Prostate gland (tissue), 2 donors: ENCODE data around the gene GUCY1A1.

ENCODE experiments used
- POLR2AphosphoS5 ChIP-seq: sonication (generic); formaldehyde crosslinking; IDR thresholded peaks from one replicate; pipeline ENCODE4 v1.6.1; 2017; ENCODE audit warnings: antibody characterized with exemption
- TF ChIP-seq, protein P1 (sequence below), 4 experiments: fragments of 200-600 bp in 2 of 4; fragments of 450-650 bp in 2 of 4; sonication (generic) in 2 of 4; IDR thresholded peaks; 1 replicate in 3 of 4; 2 replicates in 1 of 4; pipeline ENCODE4 v1.5.1; 2016 to 2019; ENCODE audit warnings: antibody characterized with exemption in 4 of 4, mild to moderate bottlenecking in 2 of 4, moderate library complexity in 2 of 4

DNA sequence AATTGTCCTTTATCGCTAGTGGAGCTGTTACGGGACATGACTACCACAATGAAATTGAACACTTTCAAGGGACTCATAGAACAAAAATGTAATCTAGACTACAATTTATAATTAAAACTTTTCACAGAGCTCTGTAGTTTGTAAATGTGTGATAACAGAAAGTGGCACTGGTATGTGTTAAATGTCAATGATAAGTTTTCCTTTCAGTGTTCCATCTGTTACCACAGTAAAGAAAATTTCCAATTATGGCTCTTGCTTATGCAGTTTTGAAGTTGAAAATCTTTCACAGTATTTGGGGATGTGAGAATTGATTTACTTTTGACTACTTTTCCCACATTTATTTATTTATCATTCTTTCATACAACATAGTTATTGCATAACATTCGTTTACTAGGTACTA, 40.1 kb upstream of the GUCY1A1 start:
- TF ChIP-seq, protein P1, sequence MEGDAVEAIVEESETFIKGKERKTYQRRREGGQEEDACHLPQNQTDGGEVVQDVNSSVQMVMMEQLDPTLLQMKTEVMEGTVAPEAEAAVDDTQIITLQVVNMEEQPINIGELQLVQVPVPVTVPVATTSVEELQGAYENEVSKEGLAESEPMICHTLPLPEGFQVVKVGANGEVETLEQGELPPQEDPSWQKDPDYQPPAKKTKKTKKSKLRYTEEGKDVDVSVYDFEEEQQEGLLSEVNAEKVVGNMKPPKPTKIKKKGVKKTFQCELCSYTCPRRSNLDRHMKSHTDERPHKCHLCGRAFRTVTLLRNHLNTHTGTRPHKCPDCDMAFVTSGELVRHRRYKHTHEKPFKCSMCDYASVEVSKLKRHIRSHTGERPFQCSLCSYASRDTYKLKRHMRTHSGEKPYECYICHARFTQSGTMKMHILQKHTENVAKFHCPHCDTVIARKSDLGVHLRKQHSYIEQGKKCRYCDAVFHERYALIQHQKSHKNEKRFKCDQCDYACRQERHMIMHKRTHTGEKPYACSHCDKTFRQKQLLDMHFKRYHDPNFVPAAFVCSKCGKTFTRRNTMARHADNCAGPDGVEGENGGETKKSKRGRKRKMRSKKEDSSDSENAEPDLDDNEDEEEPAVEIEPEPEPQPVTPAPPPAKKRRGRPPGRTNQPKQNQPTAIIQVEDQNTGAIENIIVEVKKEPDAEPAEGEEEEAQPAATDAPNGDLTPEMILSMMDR (IDR thresholded peaks at IDR 0.05) = no peak
- no peak for TF ChIP-seq POLR2AphosphoS5
